Keratinocyte (primary cell): ENCODE results near the gene SPATA6L.
"Not testable (repeated sequence)": the region's sequence is repeated elsewhere in the genome, so short reads cannot be mapped to it uniquely, and the experiment has no call there.

Experiments used
- EZH2 ChIP-seq: IDR thresholded peaks from one replicate; pipeline ENCODE4 v1.6.1; 2012; ENCODE audit warnings: inconsistent platforms, mild to moderate bottlenecking, low read length, moderate library complexity
- TF ChIP-seq, protein P1 (sequence below), 3 experiments: IDR thresholded peaks in 1 of 3; conservative IDR thresholded peaks in 1 of 3; optimal IDR thresholded peaks in 1 of 3; 2 replicates in 2 of 3; 3 replicates in 1 of 3; pipeline versions ENCODE3 to v1.5.1; 2011; ENCODE audit warnings: low read length in 3 of 3, mild to moderate bottlenecking in 3 of 3, moderate library complexity in 2 of 3, control low read depth in 1 of 3, inconsistent platforms in 1 of 3; ENCODE audit not compliant: insufficient read depth in 2 of 3; ENCODE audit errors: extremely low read depth in 1 of 3

DNA sequence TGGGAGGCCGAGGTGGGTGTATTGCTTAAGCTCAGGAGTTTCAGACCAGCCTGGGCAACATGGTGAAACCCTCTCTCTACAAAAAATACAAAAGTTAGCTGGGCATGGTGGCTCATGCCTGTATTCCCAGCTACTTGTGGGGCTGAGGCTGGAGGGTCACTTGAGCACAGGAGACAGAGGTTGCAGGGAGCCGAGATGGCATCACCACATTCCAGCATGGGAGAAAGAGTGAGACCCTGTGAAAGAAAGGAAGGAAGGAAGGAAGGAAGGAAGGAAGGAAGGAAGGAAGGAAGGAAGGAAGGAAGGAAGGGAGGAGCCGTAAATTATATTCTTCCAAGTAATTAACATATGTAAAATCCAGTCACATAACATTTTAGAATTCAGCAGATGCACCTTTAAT lies 10.1 kb downstream of the SPATA6L start:
- TF ChIP-seq, protein P1, sequence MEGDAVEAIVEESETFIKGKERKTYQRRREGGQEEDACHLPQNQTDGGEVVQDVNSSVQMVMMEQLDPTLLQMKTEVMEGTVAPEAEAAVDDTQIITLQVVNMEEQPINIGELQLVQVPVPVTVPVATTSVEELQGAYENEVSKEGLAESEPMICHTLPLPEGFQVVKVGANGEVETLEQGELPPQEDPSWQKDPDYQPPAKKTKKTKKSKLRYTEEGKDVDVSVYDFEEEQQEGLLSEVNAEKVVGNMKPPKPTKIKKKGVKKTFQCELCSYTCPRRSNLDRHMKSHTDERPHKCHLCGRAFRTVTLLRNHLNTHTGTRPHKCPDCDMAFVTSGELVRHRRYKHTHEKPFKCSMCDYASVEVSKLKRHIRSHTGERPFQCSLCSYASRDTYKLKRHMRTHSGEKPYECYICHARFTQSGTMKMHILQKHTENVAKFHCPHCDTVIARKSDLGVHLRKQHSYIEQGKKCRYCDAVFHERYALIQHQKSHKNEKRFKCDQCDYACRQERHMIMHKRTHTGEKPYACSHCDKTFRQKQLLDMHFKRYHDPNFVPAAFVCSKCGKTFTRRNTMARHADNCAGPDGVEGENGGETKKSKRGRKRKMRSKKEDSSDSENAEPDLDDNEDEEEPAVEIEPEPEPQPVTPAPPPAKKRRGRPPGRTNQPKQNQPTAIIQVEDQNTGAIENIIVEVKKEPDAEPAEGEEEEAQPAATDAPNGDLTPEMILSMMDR (optimal IDR thresholded peaks at IDR 0.05 in 1 of 3, IDR thresholded peaks at IDR 0.05 in 1 of 3, conservative IDR thresholded peaks at IDR 0.05 in 1 of 3; ENCODE audit: extremely low read depth in 1 of 3, insufficient read depth in 2 of 3, low read length in 3 of 3) = not testable (repeated sequence)
- not testable (repeated sequence) for TF ChIP-seq EZH2
